H7 (cell line): ENCODE measurements around the gene TTC21A. TPM values are rescaled to one million over a fixed set of nuclear protein-coding genes. Genes with fewer than 3 reads are reported as not detected.

ENCODE experiments used
- DNase-seq: peaks from one replicate; pipeline ENCODE4 v3.0.0; 2012
- H3K27me3 ChIP-seq: 2 replicates; pipeline ENCODE4 v1.6.0; 2011; ENCODE audit warnings: mild to moderate bottlenecking, low read length; ENCODE audit not compliant: control insufficient read depth, insufficient read depth
- H3K36me3 ChIP-seq: replicated peaks from 2 replicates; pipeline ENCODE4 v1.5.1; 2011; ENCODE audit warnings: low read length; ENCODE audit not compliant: control insufficient read depth, insufficient read depth
- H3K4me3 ChIP-seq: 2 replicates; pipeline ENCODE4 v1.5.1; 2011; ENCODE audit warnings: low read depth, mild to moderate bottlenecking, control low read depth, low read length, moderate library complexity; ENCODE audit not compliant: insufficient read depth
- total RNA-seq: library from RNA; depleted of rRNA; stranded (reverse); fragments of >200 nt; shearing (Covaris generic); gene quantifications from 2 replicates; pipeline ENCODE4 v1.2.3, GENCODE V29; 2014

TTC21A gene
- total RNA-seq, 1 experiment from 2014 or later, result 0.90 TPM

- H3K4me3 ChIP-seq, result no peak overlapping the region
- H3K27me3 ChIP-seq, result no peaks in the 10 kb centered on the region
- DNase-seq, result no peak
- H3K36me3 ChIP-seq, result no peaks in the 10 kb centered on the region
Measured at GRCh38 chr3:39133822-39134221, 26.3 kb downstream of the TTC21A start.

GRCh38 chr3:39134305-39134704, 26.8 kb downstream of the TTC21A start:
- H3K36me3 ChIP-seq, result no peaks in the 10 kb centered on the region
- H3K4me3 ChIP-seq, result no peak overlapping the region
- no peak for DNase-seq

GRCh38 chr3:39135170-39135805, 27.8 kb downstream of the TTC21A start:
- no peak for DNase-seq
- Histone ChIP-seq H3K36me3 (no peaks in the 10 kb centered on the region), H3K27me3 (no peaks in the 10 kb centered on the region), H3K4me3 (no peak overlapping the region)

More at GRCh38 chr3:39134305-39134704, 26.8 kb downstream of the TTC21A start:
- no peaks in the 10 kb centered on the region for H3K27me3 ChIP-seq

- Histone ChIP-seq H3K27me3 (no peaks in the 10 kb centered on the region), H3K4me3 (no peak overlapping the region), H3K36me3 (peaks cover 3% of the 10 kb centered on the region; the same call in 1 of the 2 replicates)
- peak; percentile 47 for DNase-seq
Measured at GRCh38 chr3:39136533-39137434, 29.3 kb downstream of the TTC21A start.

GRCh38 chr3:39137435-39137936, 30.0 kb downstream of the TTC21A start:
- no peak for DNase-seq
- Histone ChIP-seq H3K4me3 (no peak overlapping the region), H3K27me3 (no peaks in the 10 kb centered on the region), H3K36me3 (peaks cover 3% of the 10 kb centered on the region; the same call in 1 of the 2 replicates)

- H3K4me3 ChIP-seq, result no peak overlapping the region
- H3K36me3 ChIP-seq, result peaks cover 5% of the 10 kb centered on the region
- no peaks in the 10 kb centered on the region for H3K27me3 ChIP-seq
- no peak for DNase-seq
Measured at GRCh38 chr3:39137991-39138803, 30.7 kb downstream of the TTC21A start.

GRCh38 chr3:39138804-39139415, 31.4 kb downstream of the TTC21A start:
- DNase-seq, result peak; percentile 31
- Histone ChIP-seq H3K4me3 (no peak overlapping the region), H3K36me3 (peaks cover 11% of the 10 kb centered on the region), H3K27me3 (no peaks in the 10 kb centered on the region)

- Histone ChIP-seq H3K4me3 (no peak overlapping the region), H3K36me3 (peaks cover 13% of the 10 kb centered on the region), H3K27me3 (no peaks in the 10 kb centered on the region)
- no peak for DNase-seq
Measured at GRCh38 chr3:39139442-39139841, 32.0 kb downstream of the TTC21A start.

GRCh38 chr3:39140341-39140971, 33.0 kb downstream of the TTC21A start:
- peak; percentile 36 for DNase-seq
- H3K36me3 ChIP-seq, result peaks cover 17% of the 10 kb centered on the region
- no peak overlapping the region for H3K4me3 ChIP-seq
- no peaks in the 10 kb centered on the region for H3K27me3 ChIP-seq

- Histone ChIP-seq H3K36me3 (peaks cover 19% of the 10 kb centered on the region), H3K4me3 (no peak overlapping the region), H3K27me3 (no peaks in the 10 kb centered on the region)
- peak; percentile 27 for DNase-seq
Measured at GRCh38 chr3:39141171-39141995, 33.9 kb downstream of the TTC21A start.

GRCh38 chr3:39142067-39142466, 34.6 kb downstream of the TTC21A start:
- H3K36me3 ChIP-seq, result peaks cover 21% of the 10 kb centered on the region

GRCh38 chr3:39143051-39143885, 35.8 kb downstream of the TTC21A start:
- Histone ChIP-seq H3K36me3 (peaks cover 21% of the 10 kb centered on the region), H3K27me3 (no peaks in the 10 kb centered on the region), H3K4me3 (no peak overlapping the region)
- no peak for DNase-seq

More at GRCh38 chr3:39142067-39142466, 34.6 kb downstream of the TTC21A start:
- Histone ChIP-seq H3K4me3 (no peak overlapping the region), H3K27me3 (no peaks in the 10 kb centered on the region)
- DNase-seq, result no peak
